Measurements from ENCODE around the gene PDZD2. TPM values are rescaled to one million over a fixed set of nuclear protein-coding genes. Genes with fewer than 3 reads are reported as not detected.

Gene PDZD2
- total RNA-seq, 1 donor from 2014 or later: 0.38 TPM

DNA sequence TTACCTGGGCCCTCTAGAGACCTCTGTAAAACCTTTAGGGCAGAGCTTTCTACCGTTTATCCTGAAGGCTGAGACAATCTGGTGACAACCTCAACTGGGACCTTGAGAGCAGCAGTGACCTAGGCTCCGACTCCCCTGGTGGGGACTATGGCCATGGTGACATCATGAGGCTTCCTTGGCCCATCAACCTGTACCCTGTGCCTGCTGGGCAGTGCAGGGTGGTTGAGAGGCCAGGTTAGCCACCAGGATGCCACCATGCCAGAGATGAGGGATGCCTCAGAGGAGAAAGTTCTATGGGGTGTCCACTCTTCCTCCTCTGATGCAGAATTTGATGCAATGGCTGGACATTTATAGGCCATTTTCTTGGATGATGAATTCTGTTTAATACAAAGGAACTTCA lies 194.8 kb downstream of the PDZD2 start:
- no peaks in the 10 kb centered on the region for H3K36me3 Mint-ChIP-seq (ENCODE audit: low read depth)
- H3K9me3 Mint-ChIP-seq: peaks cover 6% of the 10 kb centered on the region
- no peak for DNase-seq
- peaks cover 2% of the 10 kb centered on the region for H3K27me3 Mint-ChIP-seq
- no peak for ATAC-seq (ENCODE audit: low read depth)
- CTCF ChIA-PET: no interaction called here
- H3K4me3 Mint-ChIP-seq: no peak overlapping the region
- POLR2A ChIA-PET: interaction anchor here (0.6 kb wide), 1 partner anchor 283 kb away, joined by 8 read pairs; no protein-coding TSS in a partner anchor
- TF ChIP-seq, protein P1, sequence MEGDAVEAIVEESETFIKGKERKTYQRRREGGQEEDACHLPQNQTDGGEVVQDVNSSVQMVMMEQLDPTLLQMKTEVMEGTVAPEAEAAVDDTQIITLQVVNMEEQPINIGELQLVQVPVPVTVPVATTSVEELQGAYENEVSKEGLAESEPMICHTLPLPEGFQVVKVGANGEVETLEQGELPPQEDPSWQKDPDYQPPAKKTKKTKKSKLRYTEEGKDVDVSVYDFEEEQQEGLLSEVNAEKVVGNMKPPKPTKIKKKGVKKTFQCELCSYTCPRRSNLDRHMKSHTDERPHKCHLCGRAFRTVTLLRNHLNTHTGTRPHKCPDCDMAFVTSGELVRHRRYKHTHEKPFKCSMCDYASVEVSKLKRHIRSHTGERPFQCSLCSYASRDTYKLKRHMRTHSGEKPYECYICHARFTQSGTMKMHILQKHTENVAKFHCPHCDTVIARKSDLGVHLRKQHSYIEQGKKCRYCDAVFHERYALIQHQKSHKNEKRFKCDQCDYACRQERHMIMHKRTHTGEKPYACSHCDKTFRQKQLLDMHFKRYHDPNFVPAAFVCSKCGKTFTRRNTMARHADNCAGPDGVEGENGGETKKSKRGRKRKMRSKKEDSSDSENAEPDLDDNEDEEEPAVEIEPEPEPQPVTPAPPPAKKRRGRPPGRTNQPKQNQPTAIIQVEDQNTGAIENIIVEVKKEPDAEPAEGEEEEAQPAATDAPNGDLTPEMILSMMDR (IDR thresholded peaks at IDR 0.05): no peak
- H3K27ac Mint-ChIP-seq: no peak overlapping the region
- intact Hi-C loops (cut with micrococcal nuclease): no loop called here
- H3K4me1 Mint-ChIP-seq: no peaks in the 10 kb centered on the region

DNA sequence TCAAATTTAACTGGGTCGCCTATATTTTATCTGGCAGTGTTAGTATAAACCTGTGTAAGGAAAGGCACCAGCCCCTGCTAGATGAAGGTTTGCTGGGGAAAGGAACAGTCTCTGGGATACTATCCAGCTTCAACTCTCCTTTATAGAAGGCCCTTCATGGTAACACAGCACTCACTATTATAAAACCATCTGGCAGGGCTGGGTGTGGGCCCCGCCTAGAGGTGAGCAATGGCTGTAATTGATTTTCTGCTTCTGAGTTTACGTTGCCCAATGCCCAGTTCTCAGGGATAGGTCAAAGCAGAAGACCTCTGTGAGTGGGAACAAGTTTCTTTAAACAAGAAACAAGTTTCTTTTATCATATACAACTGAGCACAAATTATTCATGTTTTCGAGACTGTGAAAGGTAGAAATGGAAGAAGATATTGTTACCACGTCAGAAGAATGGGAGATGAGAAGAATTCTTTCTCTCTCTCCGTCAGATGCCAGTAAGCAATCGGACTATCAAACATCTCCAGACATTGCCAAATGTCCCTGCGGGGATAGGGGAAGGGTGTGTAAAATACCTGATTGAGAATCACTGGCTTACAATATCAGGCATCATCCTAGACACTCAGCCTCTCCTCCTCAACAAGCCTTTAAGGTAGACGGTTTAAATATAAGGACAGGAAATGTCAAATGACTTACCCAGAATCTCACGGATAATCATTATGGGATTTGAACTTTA lies 205.9 kb downstream of the PDZD2 start:
- DNase-seq: no peak
- intact Hi-C loops (cut with micrococcal nuclease): no loop called here
- Mint-ChIP-seq H3K27me3 (peaks cover 5% of the 10 kb centered on the region), H3K36me3 (ENCODE audit: low read depth) (no peaks in the 10 kb centered on the region), H3K27ac (no peak overlapping the region), H3K4me3 (no peak overlapping the region), H3K4me1 (no peaks in the 10 kb centered on the region), H3K9me3 (no peaks in the 10 kb centered on the region)
- no peak for ATAC-seq (ENCODE audit: low read depth)
- TF ChIP-seq, protein P1 (IDR thresholded peaks at IDR 0.05): no peak
- ChIA-PET CTCF (no interaction called here), POLR2A (no interaction called here)

DNA sequence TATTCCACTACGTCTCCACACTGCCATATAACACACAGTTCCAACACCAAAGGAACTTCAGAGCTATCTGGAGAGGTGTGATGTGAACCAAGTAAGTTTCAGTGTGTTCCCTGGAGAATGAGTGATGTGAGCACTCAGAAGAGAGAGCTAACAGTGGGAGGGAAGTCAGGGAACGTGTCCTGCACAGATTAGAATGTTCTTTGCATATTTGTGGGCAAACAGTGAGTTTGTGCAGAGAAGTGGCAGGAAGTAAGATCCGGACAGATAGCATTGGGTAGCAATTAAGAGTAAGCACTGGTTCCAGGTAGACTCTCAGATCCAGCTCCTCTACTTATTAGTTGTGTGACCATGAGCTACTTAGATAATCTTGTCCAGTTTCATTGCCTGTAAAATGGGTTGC lies 206.4 kb downstream of the PDZD2 start:
- Mint-ChIP-seq H3K36me3 (ENCODE audit: low read depth) (no peaks in the 10 kb centered on the region), H3K27ac (no peak overlapping the region), H3K27me3 (peaks cover 5% of the 10 kb centered on the region), H3K9me3 (no peaks in the 10 kb centered on the region), H3K4me3 (no peak overlapping the region), H3K4me1 (no peaks in the 10 kb centered on the region)
- CTCF ChIA-PET: no interaction called here
- DNase-seq (no peak), ATAC-seq (ENCODE audit: low read depth) (no peak)
- TF ChIP-seq, protein P1 (IDR thresholded peaks at IDR 0.05): no peak
- POLR2A ChIA-PET: no interaction called here
- intact Hi-C loops (cut with micrococcal nuclease): no loop called here

DNA sequence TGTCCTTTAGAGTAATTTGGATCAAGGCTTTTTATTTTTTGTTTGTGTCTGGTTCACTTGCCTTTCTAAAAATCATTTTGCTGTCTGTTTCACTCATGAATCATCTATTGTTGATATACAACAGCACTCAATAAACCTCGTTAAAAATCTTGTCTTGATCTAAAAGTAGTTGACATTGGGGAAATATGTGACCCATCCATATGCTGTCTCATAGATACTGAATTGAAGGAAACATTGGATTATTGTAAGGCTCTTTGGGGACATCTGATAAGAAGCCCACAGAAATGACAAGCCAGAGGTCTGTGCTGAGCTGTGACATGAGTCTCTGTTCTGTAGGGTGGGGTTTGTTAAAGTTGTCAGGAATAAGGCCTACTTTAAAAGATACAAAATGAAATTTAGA lies 208.0 kb downstream of the PDZD2 start:
- Mint-ChIP-seq H3K27ac (no peak overlapping the region), H3K36me3 (ENCODE audit: low read depth) (no peaks in the 10 kb centered on the region), H3K27me3 (peaks cover 7% of the 10 kb centered on the region), H3K4me3 (no peak overlapping the region), H3K9me3 (no peaks in the 10 kb centered on the region), H3K4me1 (no peaks in the 10 kb centered on the region)
- DNase-seq: no peak
- ChIA-PET POLR2A (no interaction called here), CTCF (no interaction called here)
- TF ChIP-seq, protein P1 (IDR thresholded peaks at IDR 0.05): no peak
- intact Hi-C loops (cut with micrococcal nuclease): no loop called here
- no peak for ATAC-seq (ENCODE audit: low read depth)

DNA sequence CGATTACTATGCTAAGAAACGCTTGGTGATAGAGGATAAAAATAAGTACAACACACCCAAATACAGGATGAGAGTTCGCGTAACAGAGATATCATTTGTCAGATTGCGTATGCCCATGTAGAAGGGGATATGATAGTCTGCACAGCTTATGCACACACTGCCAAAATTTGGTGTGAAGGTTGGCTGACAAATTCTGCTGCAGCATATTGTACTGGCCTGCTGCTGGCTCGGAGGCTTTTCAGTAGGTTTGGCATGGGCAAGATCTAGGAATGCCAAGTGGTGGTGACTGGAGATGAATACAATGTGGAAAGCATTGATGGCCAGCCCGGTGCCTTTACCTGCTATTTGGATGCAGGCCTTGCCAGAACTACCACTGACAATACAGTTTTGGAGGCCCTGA lies 208.4 kb downstream of the PDZD2 start:
- ChIA-PET POLR2A (no interaction called here), CTCF (no interaction called here)
- peaks cover 7% of the 10 kb centered on the region for H3K27me3 Mint-ChIP-seq
- DNase-seq (no peak), ATAC-seq (ENCODE audit: low read depth) (no peak)
- intact Hi-C loops (cut with micrococcal nuclease): no loop called here
- TF ChIP-seq, protein P1 (IDR thresholded peaks at IDR 0.05): no peak
- no peak overlapping the region for H3K27ac Mint-ChIP-seq
- H3K9me3 Mint-ChIP-seq: no peaks in the 10 kb centered on the region
- H3K4me3 Mint-ChIP-seq: no peak overlapping the region
- no peaks in the 10 kb centered on the region for H3K36me3 Mint-ChIP-seq (ENCODE audit: low read depth)
- H3K4me1 Mint-ChIP-seq: no peaks in the 10 kb centered on the region

Data from activated B cell treated with CpG ODN at 0.5 μM for 24 hours (primary cell).